PC-3 (cell line): ENCODE results near the gene PHF2. TPM values are rescaled to one million over a fixed set of nuclear protein-coding genes. Genes with fewer than 3 reads are reported as not detected.

ENCODE experiments used
- ATAC-seq: fragments of 200-7000 bp; cut with Tn5 transposase; 2 replicates; pipeline ENCODE4 v1.9.1; 2020; ENCODE audit warnings: mild to moderate bottlenecking, moderate library complexity
- BruUV-seq: library from RNA; stranded (reverse); fragments of 400-500 nt; replicated peaks from 2 replicates; lab custom pipeline; 2021; lab: Mats Ljungman, UMichigan
- CTCF ChIA-PET: fragments of 300-600 bp; sonication (Branson Sonifier 250); formaldehyde crosslinking; loops from one replicate; lab custom pipeline; 2022; ENCODE audit warnings: antibody characterized with exemption; lab: Charles Lee
- POLR2A ChIA-PET: fragments of 300-600 bp; sonication (Branson Sonifier 250); formaldehyde crosslinking; loops from one replicate; lab custom pipeline; 2022; ENCODE audit warnings: antibody characterized with exemption; ENCODE audit not compliant: unreplicated experiment; lab: Charles Lee
- DNase-seq: peaks from one replicate; pipeline ENCODE4 v3.0.0-alpha.2; 2015
- H2AFZ ChIP-seq: fragments of 300-600 bp; sonication (generic); 2 replicates; pipeline ENCODE4 v1.6.0; 2016; ENCODE audit warnings: antibody characterized with exemption, low read length
- H3F3A ChIP-seq: fragments of 300-600 bp; sonication (generic); one replicate; pipeline ENCODE4 v1.6.0; 2017; ENCODE audit warnings: antibody characterized with exemption, low read length, control low read depth, mild to moderate bottlenecking; ENCODE audit not compliant: unreplicated experiment
- H3K27ac ChIP-seq: fragments of 300-600 bp; sonication (generic); 2 replicates; pipeline ENCODE4 v1.5.1; 2016; ENCODE audit warnings: mild to moderate bottlenecking, low read length
- H3K27me3 ChIP-seq: fragments of 300-600 bp; sonication (generic); 2 replicates; pipeline ENCODE4 v1.6.1; 2016; ENCODE audit warnings: low read length, mixed read lengths
- H3K36me3 ChIP-seq: fragments of 300-600 bp; sonication (generic); 2 replicates; pipeline ENCODE4 v1.6.1; 2016; ENCODE audit warnings: low read depth, mixed run types, low read length, mixed read lengths
- H3K4me1 ChIP-seq: fragments of 300-600 bp; sonication (generic); 2 replicates; pipeline ENCODE4 v1.5.1; 2016; ENCODE audit warnings: low read length; ENCODE audit not compliant: insufficient read depth
- H3K4me2 ChIP-seq: fragments of 300-600 bp; sonication (generic); 2 replicates; pipeline ENCODE4 v1.6.0; 2016; ENCODE audit warnings: low read length
- H3K4me3 ChIP-seq: fragments of 300-600 bp; sonication (generic); 2 replicates; pipeline ENCODE4 v1.5.1; 2016; ENCODE audit warnings: mild to moderate bottlenecking, low read length, mixed read lengths
- H3K79me2 ChIP-seq: fragments of 300-600 bp; sonication (generic); 2 replicates; pipeline ENCODE4 v1.6.1; 2017; ENCODE audit warnings: low read length, mixed read lengths
- H3K9ac ChIP-seq: fragments of 300-600 bp; sonication (generic); 2 replicates; pipeline ENCODE4 v1.6.0; 2016; ENCODE audit warnings: mild to moderate bottlenecking, low read length
- H3K9me2 ChIP-seq: fragments of 300-600 bp; sonication (generic); replicated peaks from 2 replicates; pipeline ENCODE4 v1.6.1; 2016; ENCODE audit warnings: mixed run types, low read length, mixed read lengths
- H3K9me3 ChIP-seq: fragments of 300-600 bp; sonication (generic); 2 replicates; pipeline ENCODE4 v1.6.1; 2016; ENCODE audit warnings: low read length, mixed read lengths
- H4K20me1 ChIP-seq: fragments of 300-600 bp; sonication (generic); 2 replicates; pipeline ENCODE4 v1.6.1; 2016; ENCODE audit warnings: low read length, mixed read lengths
- CTCF ChIP-seq: fragments of 300-600 bp; sonication (generic); conservative IDR thresholded peaks from 2 replicates; pipeline ENCODE4 v1.5.1; 2017; ENCODE audit warnings: antibody characterized with exemption, low read depth, mild to moderate bottlenecking, low read length
- EZH2 ChIP-seq: fragments of 300-600 bp; sonication (generic); IDR thresholded peaks from one replicate; pipeline ENCODE4 v1.6.1; 2017; ENCODE audit warnings: antibody characterized with exemption, mild to moderate bottlenecking, low read length; ENCODE audit not compliant: unreplicated experiment
- EZH2phosphoT487 ChIP-seq: fragments of 300-600 bp; sonication (generic); IDR thresholded peaks from 2 replicates; pipeline ENCODE4 v1.6.1; 2018; ENCODE audit warnings: mild to moderate bottlenecking, antibody characterized with exemption, low read length, borderline replicate concordance
- intact Hi-C: fragments of 100-400 bp; cut with micrococcal nuclease; formaldehyde crosslinking; loops from 2 replicates; pipeline ENCODE4 v1.9.0; 2023
- total RNA-seq: library from RNA; depleted of rRNA; stranded (reverse); fragments of >200 nt; gene quantifications from 2 replicates; pipeline ENCODE4 v1.2.3, GENCODE V29; 2014

PHF2 gene
- total RNA-seq, 1 experiment from 2014 or later = 10.6 TPM

GRCh38 chr9:93614830-93615468 is 38.6 kb downstream of the PHF2 start:
- ChIA-PET CTCF (no interaction called here), POLR2A (no interaction called here)
- H3K9ac ChIP-seq = no peak overlapping the region
- no peaks in the 10 kb centered on the region for H3K36me3 ChIP-seq
- peaks cover 9% of the 10 kb centered on the region; the same call in 1 of the 2 replicates for H3K79me2 ChIP-seq
- DNase-seq (no peak), ATAC-seq (no peak)
- intact Hi-C loops = no loop called here
- no peaks in the 10 kb centered on the region for H3K27me3 ChIP-seq
- no peaks in the 10 kb centered on the region for H3K4me1 ChIP-seq
- no peaks in the 10 kb centered on the region for H3K9me3 ChIP-seq
- no peak overlapping the region for H3K27ac ChIP-seq
- no peaks in the 10 kb centered on the region for H3K9me2 ChIP-seq
- no peaks in the 10 kb centered on the region for H4K20me1 ChIP-seq
- no peak overlapping the region for H3K4me3 ChIP-seq
- no peak overlapping the region for H2AFZ ChIP-seq
- H3K4me2 ChIP-seq = no peak overlapping the region
- H3F3A ChIP-seq = no peaks in the 10 kb centered on the region
- BruUV-seq = no TSS peak
- TF ChIP-seq EZH2 = no peak

GRCh38 chr9:93616044-93616443 is 39.7 kb downstream of the PHF2 start:
- H3K9me3 ChIP-seq = no peaks in the 10 kb centered on the region
- no peak for ATAC-seq
- H3F3A ChIP-seq = no peaks in the 10 kb centered on the region
- H3K36me3 ChIP-seq = no peaks in the 10 kb centered on the region
- no peak overlapping the region for H3K9ac ChIP-seq
- intact Hi-C loops = no loop called here
- H3K79me2 ChIP-seq = no peaks in the 10 kb centered on the region
- H2AFZ ChIP-seq = no peak overlapping the region
- H3K27me3 ChIP-seq = no peaks in the 10 kb centered on the region
- no peaks in the 10 kb centered on the region for H4K20me1 ChIP-seq
- H3K27ac ChIP-seq = no peak overlapping the region
- H3K4me1 ChIP-seq = no peaks in the 10 kb centered on the region
- H3K9me2 ChIP-seq = no peaks in the 10 kb centered on the region
- no peak overlapping the region for H3K4me3 ChIP-seq
- no peak for DNase-seq
- no TSS peak for BruUV-seq
- no peak for TF ChIP-seq EZH2phosphoT487
- TF ChIP-seq CTCF = no peak
- TF ChIP-seq EZH2 = no peak
- CTCF ChIA-PET = no interaction called here
- POLR2A ChIA-PET = no interaction called here
- no peak overlapping the region for H3K4me2 ChIP-seq

- DNase-seq (no peak), ATAC-seq (no peak)
- Histone ChIP-seq H3K36me3 (no peaks in the 10 kb centered on the region), H3K27ac (no peak overlapping the region), H3F3A (no peaks in the 10 kb centered on the region), H3K9ac (no peak overlapping the region), H3K9me3 (no peaks in the 10 kb centered on the region), H3K4me2 (no peak overlapping the region), H3K79me2 (no peaks in the 10 kb centered on the region), H3K27me3 (no peaks in the 10 kb centered on the region), H2AFZ (no peak overlapping the region), H4K20me1 (no peaks in the 10 kb centered on the region), H3K4me1 (no peaks in the 10 kb centered on the region), H3K4me3 (no peak overlapping the region), H3K9me2 (no peaks in the 10 kb centered on the region)
- POLR2A ChIA-PET = no interaction called here
- no TSS peak for BruUV-seq
- TF ChIP-seq CTCF = no peak
- TF ChIP-seq EZH2phosphoT487 = no peak
- no peak for TF ChIP-seq EZH2
- CTCF ChIA-PET = no interaction called here
- intact Hi-C loops = no loop called here
These were observed 40.9 kb downstream of the PHF2 start for GRCh38 chr9:93617273-93617672.
